Activated CD8-positive, alpha-beta T cell treated with anti-CD3 and anti-CD28 coated beads, Interleukin-2, amount 10 ng/mL, durations not matched to agents 7 days and 5 days (primary cell): ENCODE data around the gene PKD1. TPM values are rescaled to one million over a fixed set of nuclear protein-coding genes. Genes with fewer than 3 reads are reported as not detected.

ENCODE experiments used
- ATAC-seq: fragments of 150-1000 bp; cut with Tn5 transposase; one replicate; pipeline ENCODE4 v1.10.0; 2021; ENCODE audit warnings: moderate library complexity
- CTCF ChIA-PET: fragments of 350-600 bp; sonication (Branson Sonifier 250); formaldehyde crosslinking; loops from one replicate; lab custom pipeline; 2021; ENCODE audit warnings: antibody characterized with exemption; lab: Charles Lee
- POLR2A ChIA-PET: fragments of 350-600 bp; sonication (Branson Sonifier 250); formaldehyde crosslinking; loops from one replicate; lab custom pipeline; 2021; ENCODE audit warnings: antibody characterized with exemption; lab: Charles Lee
- DNase-seq: peaks from one replicate; pipeline ENCODE4 v3.0.0-alpha.2; 2020
- H3K27ac Mint-ChIP-seq: one replicate; pipeline ENCODE4 v1.8.0; 2021; ENCODE audit warnings: mild to moderate bottlenecking, mixed read lengths
- H3K27me3 Mint-ChIP-seq: one replicate; pipeline ENCODE4 v1.8.0; 2021; ENCODE audit warnings: low read depth, mixed read lengths
- H3K36me3 Mint-ChIP-seq: one replicate; pipeline ENCODE4 v1.8.0; 2021; ENCODE audit warnings: low read depth, mixed read lengths
- H3K4me1 Mint-ChIP-seq: one replicate; pipeline ENCODE4 v1.8.0; 2021; ENCODE audit warnings: low read depth, mixed read lengths
- H3K4me3 Mint-ChIP-seq: one replicate; pipeline ENCODE4 v1.8.0; 2021; ENCODE audit warnings: mild to moderate bottlenecking, mixed read lengths
- H3K9me3 Mint-ChIP-seq: one replicate; pipeline ENCODE4 v1.8.0; 2022; ENCODE audit warnings: mixed read lengths; ENCODE audit not compliant: insufficient read depth
- total RNA-seq, 2 experiments: library from RNA; stranded (reverse); gene quantifications; one replicate each; pipeline ENCODE4 v1.2.3, GENCODE V29; 2021

The PKD1 gene
- total RNA-seq, 2 experiments from 2014 or later, result 66.0 to 76.6 TPM

GRCh38 chr16:2056681-2057407 is 78.9 kb downstream of the PKD1 start:
- H3K4me1 Mint-ChIP-seq, result no peaks in the 10 kb centered on the region
- no peak overlapping the region for H3K4me3 Mint-ChIP-seq
- ChIA-PET CTCF (interaction anchor here (0.8 to 2.0 kb wide), 4 partner anchors 9 to 96 kb away, joined by 3 to 6 read pairs (median 4); no protein-coding TSS in a partner anchor), POLR2A (no interaction called here)
- peaks cover 2% of the 10 kb centered on the region for H3K36me3 Mint-ChIP-seq
- DNase-seq, result no peak
- H3K27ac Mint-ChIP-seq, result no peak overlapping the region
- ATAC-seq, result peak; percentile 43
- no peaks in the 10 kb centered on the region for H3K27me3 Mint-ChIP-seq
- no peaks in the 10 kb centered on the region for H3K9me3 Mint-ChIP-seq

DNA sequence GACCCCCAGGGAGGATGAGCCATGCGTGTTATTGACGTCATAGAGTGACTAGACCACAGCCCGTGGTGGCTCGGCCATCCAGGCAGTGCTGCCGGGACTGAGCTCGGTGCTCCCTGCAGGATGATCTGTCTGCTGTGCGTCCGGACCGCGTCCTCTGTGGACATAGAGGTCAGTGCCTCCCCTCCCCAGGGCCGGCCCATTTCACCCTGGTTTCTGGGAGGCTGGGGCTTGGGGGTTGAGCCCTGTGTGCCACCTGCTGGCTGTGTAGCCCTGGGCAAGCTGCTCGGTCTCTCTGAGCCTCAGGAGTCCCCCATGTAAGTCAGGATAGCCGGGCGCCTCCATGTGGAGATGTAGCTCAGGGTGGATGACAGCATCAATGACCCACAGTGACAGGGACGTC is 79.6 kb downstream of the PKD1 start:
- DNase-seq (no peak), ATAC-seq (no peak)
- peaks cover 6% of the 10 kb centered on the region for H3K36me3 Mint-ChIP-seq
- no peaks in the 10 kb centered on the region for H3K9me3 Mint-ChIP-seq
- H3K4me3 Mint-ChIP-seq, result no peak overlapping the region
- no peaks in the 10 kb centered on the region for H3K4me1 Mint-ChIP-seq
- H3K27ac Mint-ChIP-seq, result no peak overlapping the region
- CTCF ChIA-PET, result interaction anchor here (1.5 to 2.0 kb wide), 3 partner anchors 10 to 97 kb away, joined by 3 to 6 read pairs (median 4); no protein-coding TSS in a partner anchor
- POLR2A ChIA-PET, result no interaction called here
- no peaks in the 10 kb centered on the region for H3K27me3 Mint-ChIP-seq

DNA sequence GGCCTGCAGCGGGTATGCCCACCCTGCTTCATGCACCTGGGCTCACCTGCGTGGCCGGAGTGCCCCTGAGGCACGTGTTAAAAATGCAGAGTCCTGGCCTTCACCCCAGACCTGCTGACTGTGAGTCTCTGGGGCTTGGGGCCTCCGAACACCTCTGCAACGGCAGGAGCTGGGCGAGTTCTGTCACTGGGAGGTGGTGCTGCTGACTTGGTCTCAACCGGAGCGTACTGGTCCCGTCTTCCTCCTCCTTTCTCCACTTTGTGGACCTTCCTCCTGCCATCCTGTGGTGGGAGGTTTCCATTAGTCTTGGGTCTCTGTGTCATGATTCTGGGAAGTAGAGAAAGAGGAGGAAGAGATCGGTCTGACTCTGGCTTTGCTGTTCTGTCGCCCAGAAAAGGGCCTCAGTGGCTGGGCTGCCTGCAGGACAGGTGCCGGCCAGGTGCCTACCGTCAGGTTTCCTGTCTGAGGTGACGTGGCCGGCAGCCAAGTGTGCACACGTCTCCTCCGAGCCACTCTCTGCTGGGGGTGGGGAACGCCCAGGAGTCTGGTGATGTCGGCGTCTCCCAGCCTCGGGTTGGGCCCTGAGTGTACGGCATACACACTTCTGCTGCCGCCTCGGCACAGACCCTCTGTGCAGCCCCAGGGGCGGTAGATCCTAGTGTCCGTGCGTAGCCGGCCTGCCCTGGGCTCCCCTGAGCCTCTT is 81.0 kb downstream of the PKD1 start:
- Mint-ChIP-seq H3K9me3 (no peaks in the 10 kb centered on the region), H3K36me3 (peaks cover 3% of the 10 kb centered on the region), H3K27ac (no peak overlapping the region), H3K4me3 (no peak overlapping the region), H3K4me1 (no peaks in the 10 kb centered on the region), H3K27me3 (no peaks in the 10 kb centered on the region)
- ChIA-PET CTCF (no interaction called here), POLR2A (interaction anchor here (0.6 kb wide), 1 partner anchor 522 kb away, joined by 3 read pairs; no protein-coding TSS in a partner anchor)
- ATAC-seq (no peak), DNase-seq (no peak)

DNA sequence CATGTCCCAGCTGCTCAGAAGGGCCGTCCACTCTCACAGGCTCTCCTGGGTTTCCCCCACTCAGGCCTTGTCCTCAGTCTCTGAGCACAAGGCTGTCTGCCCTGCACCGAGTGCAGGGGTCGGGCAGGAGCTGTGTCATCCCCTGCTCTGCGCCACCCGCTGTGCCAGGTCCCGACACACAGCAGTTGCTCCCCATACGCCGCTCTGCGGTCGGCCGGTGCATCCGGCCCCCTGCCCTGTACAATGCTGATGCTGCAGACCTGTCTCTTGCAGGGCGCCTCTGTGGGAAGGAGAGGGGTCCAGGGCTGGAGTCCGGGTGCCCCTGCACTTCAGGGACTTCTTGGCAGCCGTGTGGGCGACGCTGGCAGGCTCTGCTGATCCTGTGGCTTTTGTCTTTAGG is 81.8 kb downstream of the PKD1 start:
- DNase-seq, result no peak
- H3K27me3 Mint-ChIP-seq, result no peaks in the 10 kb centered on the region
- no peak overlapping the region for H3K27ac Mint-ChIP-seq
- peaks cover 3% of the 10 kb centered on the region for H3K36me3 Mint-ChIP-seq
- no peak overlapping the region for H3K4me3 Mint-ChIP-seq
- no peak for ATAC-seq
- H3K4me1 Mint-ChIP-seq, result peaks cover 4% of the 10 kb centered on the region
- ChIA-PET CTCF (no interaction called here), POLR2A (no interaction called here)
- H3K9me3 Mint-ChIP-seq, result no peaks in the 10 kb centered on the region

- CTCF ChIA-PET, result no interaction called here
- Mint-ChIP-seq H3K4me1 (peaks cover 10% of the 10 kb centered on the region), H3K9me3 (no peaks in the 10 kb centered on the region), H3K36me3 (peaks cover 3% of the 10 kb centered on the region), H3K4me3 (no peak overlapping the region), H3K27ac (no peak overlapping the region), H3K27me3 (no peaks in the 10 kb centered on the region)
- ATAC-seq, result no peak
- DNase-seq, result no peak
- POLR2A ChIA-PET, result no interaction called here
Measured at GRCh38 chr16:2053211-2053610, 82.5 kb downstream of the PKD1 start.

DNA sequence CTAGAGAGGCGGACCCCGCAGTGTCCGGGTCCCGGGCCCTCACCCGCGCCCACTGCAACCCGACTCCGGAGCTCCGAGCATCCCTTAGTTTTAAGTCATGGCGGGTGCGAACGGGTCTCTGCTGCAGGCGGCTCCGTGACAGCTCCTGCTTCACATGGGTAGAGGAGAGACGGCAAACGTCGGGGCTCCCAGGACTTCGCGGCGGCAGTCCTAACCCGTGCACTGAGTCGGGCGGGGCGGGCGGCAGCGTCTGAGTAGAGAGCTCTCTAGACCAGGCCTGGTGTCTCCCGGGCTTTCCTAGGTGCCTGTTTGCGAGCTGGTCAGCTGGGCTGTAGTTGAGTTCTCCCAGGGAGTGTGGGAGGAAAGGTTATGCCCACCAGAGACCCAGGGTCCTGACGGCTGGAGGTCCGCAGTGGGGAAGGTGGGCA is 87.6 kb downstream of the PKD1 start:
- H3K27me3 Mint-ChIP-seq, result no peaks in the 10 kb centered on the region
- ChIA-PET CTCF (interaction anchor here (0.7 to 2.3 kb wide), 6 partner anchors 14 to 203 kb away, joined by 3 to 17 read pairs (median 7); partner anchors contain the start of gene ECI1), POLR2A (interaction anchor here (0.6 to 1.8 kb wide), 4 partner anchors 40 to 292 kb away, joined by 3 to 14 read pairs (median 4); partner anchors contain the start of genes GFER and TRAF7)
- DNase-seq, result no peak
- no peak for ATAC-seq
- peaks cover 22% of the 10 kb centered on the region for H3K4me1 Mint-ChIP-seq
- peak overlapping the region; percentile 94 for H3K4me3 Mint-ChIP-seq
- H3K9me3 Mint-ChIP-seq, result no peaks in the 10 kb centered on the region
- H3K27ac Mint-ChIP-seq, result peak overlapping the region; percentile 75
- H3K36me3 Mint-ChIP-seq, result peaks cover 3% of the 10 kb centered on the region

GRCh38 chr16:2047330-2048115 is 88.2 kb downstream of the PKD1 start, which contains the start of the genes NTHL1 and TSC2:
Gene NTHL1 (minus strand): TSS chr16:2047834. CDS start chr16:2047823, 11 bp downstream.
Gene TSC2 (plus strand): TSS chr16:2047985. CDS start chr16:2048616, 631 bp downstream.
- H3K27ac Mint-ChIP-seq, result peak within 1 kb of the TSS; percentile 86
- CTCF ChIA-PET, result interaction anchor here (0.7 to 2.3 kb wide), 7 partner anchors 15 to 204 kb away, joined by 3 to 17 read pairs (median 5); partner anchors contain the start of gene ECI1
- DNase-seq (peak; percentile 97), ATAC-seq (peak; percentile 93)
- POLR2A ChIA-PET, result interaction anchor here (0.6 to 1.8 kb wide), 4 partner anchors 39 to 293 kb away, joined by 3 to 14 read pairs (median 4); partner anchors contain the start of genes NUBP2, SPSB3 and TRAF7
- peaks cover 3% of the 10 kb centered on the region for H3K36me3 Mint-ChIP-seq
- no peaks in the 10 kb centered on the region for H3K27me3 Mint-ChIP-seq
- H3K4me3 Mint-ChIP-seq, result peak within 1 kb of the TSS; percentile 94
- peaks cover 22% of the 10 kb centered on the region for H3K4me1 Mint-ChIP-seq
- H3K9me3 Mint-ChIP-seq, result no peaks in the 10 kb centered on the region

DNA sequence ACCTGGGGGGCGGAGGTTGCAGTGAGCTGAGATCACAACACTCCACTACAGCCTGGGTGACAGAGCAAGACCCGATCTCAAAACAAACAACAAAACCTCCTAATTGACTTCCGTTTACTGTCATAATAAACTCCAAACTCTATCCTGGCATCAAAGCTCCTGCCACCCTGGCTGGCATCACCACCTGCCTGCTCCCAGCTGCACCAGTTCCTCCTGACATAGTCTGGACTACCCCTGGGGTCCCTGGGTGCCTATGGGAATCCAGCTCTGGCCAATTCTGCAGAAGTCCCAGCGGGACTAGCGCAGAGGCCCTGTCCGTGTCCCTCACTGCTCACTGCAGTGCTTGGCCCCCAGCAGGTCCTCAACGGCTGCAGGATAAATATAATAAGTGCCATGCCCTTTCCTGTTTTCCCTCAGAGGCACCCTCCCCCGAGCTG is 88.8 kb downstream of the PKD1 start:
- Mint-ChIP-seq H3K27ac (peak overlapping the region; percentile 86), H3K36me3 (peaks cover 3% of the 10 kb centered on the region), H3K4me3 (peak overlapping the region; percentile 94), H3K4me1 (peaks cover 22% of the 10 kb centered on the region), H3K27me3 (no peaks in the 10 kb centered on the region), H3K9me3 (no peaks in the 10 kb centered on the region)
- ChIA-PET POLR2A (interaction anchor here (0.9 to 1.8 kb wide), 3 partner anchors 39 to 265 kb away, joined by 3 to 5 read pairs (median 5); partner anchors contain the start of genes NUBP2, SPSB3 and TRAF7), CTCF (interaction anchor here (0.8 to 2.3 kb wide), 5 partner anchors 25 to 107 kb away, joined by 3 to 17 read pairs (median 9); no protein-coding TSS in a partner anchor)
- DNase-seq (no peak), ATAC-seq (peak; percentile 6)

- Mint-ChIP-seq H3K36me3 (peaks cover under 1% of the 10 kb centered on the region), H3K4me1 (peaks cover 22% of the 10 kb centered on the region), H3K4me3 (peak overlapping the region; percentile 94), H3K27me3 (no peaks in the 10 kb centered on the region), H3K9me3 (no peaks in the 10 kb centered on the region), H3K27ac (no peak overlapping the region)
- no peak for DNase-seq
- no peak for ATAC-seq
- ChIA-PET POLR2A (interaction anchor here (1.1 kb wide), 1 partner anchor 109 kb away, joined by 5 read pairs; the partner anchor contains the start of gene TRAF7), CTCF (interaction anchor here (0.8 to 2.3 kb wide), 5 partner anchors 24 to 108 kb away, joined by 3 to 17 read pairs (median 9); no protein-coding TSS in a partner anchor)
Measured at GRCh38 chr16:2045965-2046892, 89.5 kb downstream of the PKD1 start.

DNA sequence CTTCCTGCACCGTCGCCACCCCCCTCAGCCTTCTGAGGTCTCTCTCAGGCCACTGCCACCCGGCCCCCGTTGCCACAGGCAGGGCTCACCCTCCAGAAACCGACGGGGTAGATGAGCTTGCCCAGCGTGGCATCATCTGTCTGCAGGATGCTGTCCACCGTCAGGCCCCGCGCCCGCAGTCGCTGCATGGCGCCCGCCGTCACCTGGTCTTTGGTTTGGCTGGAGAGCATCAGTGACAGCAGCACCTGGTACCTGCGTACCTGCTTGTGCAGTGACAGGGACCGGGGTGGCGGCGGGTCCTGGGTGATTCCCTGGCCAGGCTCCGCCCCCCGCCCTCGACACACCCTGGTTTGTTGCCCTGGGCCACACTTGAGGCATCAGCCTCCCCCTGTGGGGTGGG is 91.2 kb downstream of the PKD1 start:
- ChIA-PET POLR2A (interaction anchor here (1.0 kb wide), 1 partner anchor 41 kb away, joined by 3 read pairs; no protein-coding TSS in a partner anchor), CTCF (no interaction called here)
- H3K36me3 Mint-ChIP-seq, result no peaks in the 10 kb centered on the region
- H3K9me3 Mint-ChIP-seq, result no peaks in the 10 kb centered on the region
- H3K27me3 Mint-ChIP-seq, result no peaks in the 10 kb centered on the region
- no peak overlapping the region for H3K4me3 Mint-ChIP-seq
- ATAC-seq (no peak), DNase-seq (no peak)
- H3K27ac Mint-ChIP-seq, result no peak overlapping the region
- H3K4me1 Mint-ChIP-seq, result peaks cover 22% of the 10 kb centered on the region
